GM12878 (cell line): Measurements from ENCODE around the gene GPR31. TPM values are rescaled to one million over a fixed set of nuclear protein-coding genes. Genes with fewer than 3 reads are reported as not detected.
A peak's percentile ranks its signal among the peaks of the same experiment; 100 is the strongest.

Experiments used
- ASH2L ChIP-seq: fragments of 300-600, 200-600 bp; sonication (generic); IDR thresholded peaks from 2 replicates; pipeline ENCODE4 v1.6.1; 2017; ENCODE audit warnings: low read depth, mild to moderate bottlenecking, borderline replicate concordance
- BHLHE40 ChIP-seq, 2 experiments: fragments of 450-650 bp in 1 of 2; IDR thresholded peaks; 2 replicates each; pipeline ENCODE4 v1.6.1; 2011 to 2017; ENCODE audit warnings: low read depth in 2 of 2, borderline replicate concordance in 1 of 2, improper control_type of control experiment in 1 of 2, low read length in 1 of 2, mild to moderate bottlenecking in 1 of 2
- DPF2 ChIP-seq: fragments of 450-650 bp; IDR thresholded peaks from 2 replicates; pipeline ENCODE4 v1.6.1; 2017; ENCODE audit warnings: mild to moderate bottlenecking
- E4F1 ChIP-seq: fragments of 450-650 bp; IDR thresholded peaks from 2 replicates; pipeline ENCODE4 v1.6.1; 2018; ENCODE audit warnings: borderline replicate concordance, mild to moderate bottlenecking; ENCODE audit not compliant: partially characterized antibody
- FOXM1 ChIP-seq: IDR thresholded peaks from 2 replicates; pipeline ENCODE4 v1.6.1; 2012; ENCODE audit warnings: low read depth, mild to moderate bottlenecking, inconsistent platforms, low read length, moderate library complexity
- GABPA ChIP-seq: IDR thresholded peaks from 2 replicates; pipeline ENCODE4 v1.6.1; 2014; ENCODE audit warnings: antibody characterized with exemption, low read depth, mild to moderate bottlenecking, inconsistent platforms
- HCFC1 ChIP-seq: fragments of 150-350 bp; IDR thresholded peaks from 2 replicates; pipeline ENCODE4 v1.6.1; 2014; ENCODE audit warnings: low read length
- HDAC6 ChIP-seq: fragments of 200-600 bp; sonication (generic); IDR thresholded peaks from one replicate; pipeline ENCODE4 v1.8.0; 2017; ENCODE audit warnings: antibody characterized with exemption; ENCODE audit not compliant: unreplicated experiment
- KDM1A ChIP-seq: fragments of 200-600 bp; sonication (generic); IDR thresholded peaks from 2 replicates; pipeline ENCODE4 v1.6.1; 2016; ENCODE audit warnings: borderline replicate concordance
- MEF2B ChIP-seq: fragments of 450-650 bp; IDR thresholded peaks from 2 replicates; pipeline ENCODE4 v1.6.1; 2018; ENCODE audit warnings: mild to moderate bottlenecking, moderate library complexity; ENCODE audit not compliant: partially characterized antibody, poor library complexity, severe bottlenecking
- NKRF ChIP-seq: fragments of 450-650 bp; conservative IDR thresholded peaks from 2 replicates; pipeline ENCODE4 v1.6.1; 2017; ENCODE audit warnings: mild to moderate bottlenecking, moderate library complexity
- POU2F2 ChIP-seq: IDR thresholded peaks from 3 replicates; pipeline ENCODE4 v1.6.1; 2011; ENCODE audit warnings: low read depth, mild to moderate bottlenecking, low read length, borderline replicate concordance
- RAD51 ChIP-seq: fragments of 450-650 bp; IDR thresholded peaks from 2 replicates; pipeline ENCODE4 v1.6.1; 2016; ENCODE audit warnings: moderate library complexity, mild to moderate bottlenecking, inconsistent platforms
- RFX5 ChIP-seq: IDR thresholded peaks from 2 replicates; pipeline ENCODE4 v1.6.1; 2011; ENCODE audit warnings: low read depth, low read length, improper control_type of control experiment
- SIX5 ChIP-seq: IDR thresholded peaks from 2 replicates; pipeline ENCODE4 v1.6.1; 2011; ENCODE audit warnings: mild to moderate bottlenecking, low read depth, low read length, moderate library complexity; ENCODE audit not compliant: severe bottlenecking
- SMAD5 ChIP-seq: IDR thresholded peaks from 2 replicates; pipeline ENCODE4 v1.6.1; 2016; ENCODE audit warnings: antibody characterized with exemption, low read depth
- SMC3 ChIP-seq: IDR thresholded peaks from 2 replicates; pipeline ENCODE4 v1.6.1; 2011; ENCODE audit warnings: low read length, improper control_type of control experiment, borderline replicate concordance
- SPI1 ChIP-seq: IDR thresholded peaks from 2 replicates; pipeline ENCODE4 v1.6.1; 2011; ENCODE audit warnings: low read depth, mild to moderate bottlenecking, low read length, moderate library complexity, borderline replicate concordance; ENCODE audit not compliant: insufficient read depth
- ZNF592 ChIP-seq: fragments of 450-650 bp; IDR thresholded peaks from 2 replicates; pipeline ENCODE4 v1.6.1; 2017; ENCODE audit warnings: mild to moderate bottlenecking, moderate library complexity
- polyA plus RNA-seq, 11 experiments: library from polyadenylated mRNA; depleted of rRNA in 4 of 11; unstranded in 6 of 11; stranded (reverse) in 5 of 11; fragments of >200 nt; fragmentation: Nextera tagmentation in 4 of 11; fragmentation: Illumina TruSeq in 1 of 11; extraction: Ambion mirVana in 4 of 11; extraction: Trizol in 1 of 11; gene quantifications; 1 replicate in 1 of 11; 2 replicates in 10 of 11; pipeline versions ENCODE4 v1.2.1 to v1.2.3, GENCODE V29; 2011 to 2016; ENCODE audit warnings: inconsistent platforms in 2 of 11, missing spikeins in 2 of 11, low read depth in 1 of 11
- total RNA-seq, 4 experiments: library from RNA; depleted of rRNA in 3 of 4; stranded (reverse); fragments of >200 nt in 3 of 4; fragmentation: Illumina TruSeq in 1 of 4; extraction: Trizol in 1 of 4; gene quantifications; 2 replicates each; pipeline versions ENCODE4 v1.2.1 to v1.2.3, GENCODE V29; 2013 to 2021

Gene GPR31
- total and polyA plus RNA-seq, 10 of the 15 experiments (the other 5 are each of a cell fraction or from before 2014, with no cell fraction given) = not detected

- TF ChIP-seq ZNF592 = no peak
- TF ChIP-seq GABPA = no peak
- peak; percentile 98 for TF ChIP-seq MEF2B
- TF ChIP-seq NKRF = no peak
- TF ChIP-seq HDAC6 = no peak
- TF ChIP-seq ASH2L = no peak
- TF ChIP-seq FOXM1 = peak; percentile 52; the same call in 1 of the 2 replicates
- TF ChIP-seq BHLHE40 (IDR thresholded peaks at IDR 0.05; ENCODE audit: borderline replicate concordance in 1 of 2, low read depth in 2 of 2, low read length in 1 of 2) = peak; percentile 99 to 100
- peak; percentile 81; the same call in 1 of the 2 replicates for TF ChIP-seq DPF2
- TF ChIP-seq SMAD5 = no peak
- TF ChIP-seq RAD51 = peak; percentile 66
- TF ChIP-seq SPI1 = peak; percentile 85
- peak; percentile 74; the same call in 1 of the 3 replicates for TF ChIP-seq POU2F2
- TF ChIP-seq SMC3 = no peak
- no peak for TF ChIP-seq HCFC1
- no peak for TF ChIP-seq E4F1
- TF ChIP-seq SIX5 = no peak
- TF ChIP-seq KDM1A = no peak
- TF ChIP-seq RFX5 = peak; percentile 57; the same call in 1 of the 2 replicates
These were observed 4.2 kb downstream of the GPR31 start (continued) for GRCh38 chr6:167153521-167153959.
